Transverse colon (tissue), 4 donors: ENCODE data around the gene SHROOM3.

Experiments used
- CTCF ChIP-seq, 5 experiments: fragments of 200-600 bp in 3 of 5; fragments of 450-650 bp in 2 of 5; sonication (generic) in 3 of 5; IDR thresholded peaks; 1 replicate in 2 of 5; 2 replicates in 3 of 5; pipeline ENCODE4 v1.5.1; 2016 to 2017; ENCODE audit warnings: antibody characterized with exemption in 5 of 5, inconsistent platforms in 3 of 5, mild to moderate bottlenecking in 2 of 5, moderate library complexity in 1 of 5
- EP300 ChIP-seq: sonication (generic); formaldehyde crosslinking; IDR thresholded peaks from one replicate; pipeline ENCODE4 v1.6.1; 2017; ENCODE audit warnings: antibody characterized with exemption, low read depth
- POLR2A ChIP-seq: fragments of 450-650 bp; IDR thresholded peaks from one replicate; pipeline ENCODE4 v1.6.1; 2016; ENCODE audit warnings: antibody characterized with exemption, mild to moderate bottlenecking, moderate library complexity
- POLR2AphosphoS5 ChIP-seq, 3 donors: sonication (generic); formaldehyde crosslinking; IDR thresholded peaks; one replicate each; pipeline ENCODE4 v1.6.1; 2016; ENCODE audit warnings: antibody characterized with exemption in 3 of 3

GRCh38 chr4:76470064-76470463 is 35.0 kb downstream of the SHROOM3 start:
- TF ChIP-seq CTCF (IDR thresholded peaks at IDR 0.05): no peak
- TF ChIP-seq POLR2A: no peak
- no peak for TF ChIP-seq POLR2AphosphoS5 (IDR thresholded peaks at IDR 0.05)
- TF ChIP-seq EP300: no peak
